NCI-H1092 treated with DMSO at 0.1 percent for 48 hours (cell line): ENCODE data around the gene ANKRD26.
"Not testable (repeated sequence)": the region's sequence is repeated elsewhere in the genome, so short reads cannot be mapped to it uniquely, and the experiment has no call there.

Experiments used
- DNase-seq: peaks from one replicate; lab custom pipeline; 2025; lab: John Stamatoyannopoulos, UW

ANKRD26 gene

GRCh38 chr10:27099916-27100812 lies at the start of gene ANKRD26:
TSS of gene ANKRD26 (minus strand) at chr10:27100494. CDS start at chr10:27100326, 168 bp downstream.
- DNase-seq: peak; percentile 93

- DNase-seq: no peak
These were observed 47.4 kb upstream of the ANKRD26 start for GRCh38 chr10:27147701-27148100.

- no peak for DNase-seq
These were observed 45.6 kb upstream of the ANKRD26 start for GRCh38 chr10:27145937-27146336.

GRCh38 chr10:27143686-27144085 lies 43.4 kb upstream of the ANKRD26 start:
- DNase-seq: no peak

GRCh38 chr10:27138277-27138676 lies 38.0 kb upstream of the ANKRD26 start:
- DNase-seq: no peak

- no peak for DNase-seq
These were observed 34.1 kb upstream of the ANKRD26 start for GRCh38 chr10:27134371-27134770.

GRCh38 chr10:27108165-27108564 lies 7.9 kb upstream of the ANKRD26 start:
- no peak for DNase-seq

GRCh38 chr10:27104919-27105318 lies 4.6 kb upstream of the ANKRD26 start:
- no peak for DNase-seq

- peak; percentile 47 for DNase-seq
These were observed 586 bp upstream of the ANKRD26 start for GRCh38 chr10:27100813-27101347.

- no peak for DNase-seq
These were observed 846 bp downstream of the ANKRD26 start for GRCh38 chr10:27099448-27099847.

GRCh38 chr10:27088119-27089044 lies 11.9 kb downstream of the ANKRD26 start:
- no peak for DNase-seq

GRCh38 chr10:27072436-27073114 lies 27.7 kb downstream of the ANKRD26 start:
- no peak for DNase-seq

GRCh38 chr10:27068217-27068891 lies 31.9 kb downstream of the ANKRD26 start:
- DNase-seq: no peak

- DNase-seq: no peak
These were observed 35.2 kb downstream of the ANKRD26 start for GRCh38 chr10:27065084-27065483.

GRCh38 chr10:27052656-27053055 lies 47.6 kb downstream of the ANKRD26 start:
- no peak for DNase-seq

- DNase-seq: not testable (repeated sequence)
These were observed 55.0 kb downstream of the ANKRD26 start for GRCh38 chr10:27045247-27045646.

- DNase-seq: no peak
These were observed 59.1 kb downstream of the ANKRD26 start for GRCh38 chr10:27041196-27041595.

GRCh38 chr10:27038168-27038567 lies 62.1 kb downstream of the ANKRD26 start:
- no peak for DNase-seq

GRCh38 chr10:27035163-27035562 lies 65.1 kb downstream of the ANKRD26 start:
- no peak for DNase-seq

- DNase-seq: no peak
These were observed 70.2 kb downstream of the ANKRD26 start for GRCh38 chr10:27030060-27030459.

GRCh38 chr10:27022048-27022447 lies 78.2 kb downstream of the ANKRD26 start:
- DNase-seq: no peak
